ENCODE results near the gene DENND1C. TPM values are rescaled to one million over a fixed set of nuclear protein-coding genes. Genes with fewer than 3 reads are reported as not detected.

The DENND1C gene
- total RNA-seq, 2 experiments from 2014 or later: 111 to 118 TPM

DNA sequence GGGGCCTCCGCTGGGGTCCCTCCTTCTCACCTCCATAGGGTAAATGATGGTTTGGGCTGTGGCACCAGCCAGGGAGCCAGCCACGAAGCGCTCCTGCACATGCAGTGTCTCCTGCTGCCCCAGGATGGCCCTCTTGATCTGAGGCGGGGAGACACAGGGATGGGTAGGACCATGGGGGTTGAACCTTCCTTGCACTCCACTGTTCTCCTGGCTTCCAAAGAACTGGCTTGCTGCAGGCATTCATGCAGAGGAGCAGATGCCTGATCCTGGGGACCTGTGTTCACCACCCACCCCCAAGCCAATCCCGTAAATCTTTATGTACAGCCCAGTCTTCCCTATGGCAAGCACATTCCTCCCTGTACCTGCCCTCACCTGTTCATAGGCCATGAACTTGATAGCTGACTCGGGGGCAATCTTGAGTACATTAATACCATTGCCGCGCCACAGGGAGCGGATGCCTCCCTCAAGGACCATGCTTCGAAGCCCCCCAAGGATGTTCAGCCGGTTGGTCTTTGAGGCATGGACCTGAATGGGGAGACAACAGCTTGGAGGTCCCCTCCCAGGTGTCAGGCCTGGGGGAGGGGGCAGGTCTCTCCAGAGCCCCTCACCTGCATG lies 27.5 kb downstream of the DENND1C start:
- no peak overlapping the region for H3K4me3 ChIP-seq (ENCODE audit: low read length)
- Mint-ChIP-seq H3K27ac (no peak overlapping the region), H3K9me3 (peaks cover 12% of the 10 kb centered on the region), H3K4me3 (no peak overlapping the region), H3K36me3 (ENCODE audit: low read depth) (peaks cover 69% of the 10 kb centered on the region), H3K4me1 (ENCODE audit: low read depth) (peaks cover 6% of the 10 kb centered on the region), H3K27me3 (no peaks in the 10 kb centered on the region)
- peaks cover 13% of the 10 kb centered on the region for H3K36me3 ChIP-seq (ENCODE audit: insufficient read depth, low read length)
- ChIA-PET CTCF (no interaction called here), POLR2A (interaction anchor here (1.1 kb wide), 1 partner anchor 29 kb away, joined by 3 read pairs; the partner anchor contains the start of gene KHSRP)
- H3K9me3 ChIP-seq (ENCODE audit: control insufficient read depth in 1 of 2, insufficient read depth in 1 of 2, low read length in 2 of 2): peaks cover 9 to 22% of the 10 kb centered on the region in 2 experiments
- H3K27ac ChIP-seq (ENCODE audit: low read depth in 1 of 2, low read length in 2 of 2): no peak overlapping the region
- intact Hi-C loops (cut with DNase I, micrococcal nuclease): no loop called here
- H3K27me3 ChIP-seq (ENCODE audit: control insufficient read depth in 1 of 2, insufficient read depth in 2 of 2, low read length in 2 of 2): no peaks in the 10 kb centered on the region
- ATAC-seq (ENCODE audit: poor library complexity) (no peak), DNase-seq (peak in 1 of 14 experiments; percentile 16)
- TF ChIP-seq, protein P1, sequence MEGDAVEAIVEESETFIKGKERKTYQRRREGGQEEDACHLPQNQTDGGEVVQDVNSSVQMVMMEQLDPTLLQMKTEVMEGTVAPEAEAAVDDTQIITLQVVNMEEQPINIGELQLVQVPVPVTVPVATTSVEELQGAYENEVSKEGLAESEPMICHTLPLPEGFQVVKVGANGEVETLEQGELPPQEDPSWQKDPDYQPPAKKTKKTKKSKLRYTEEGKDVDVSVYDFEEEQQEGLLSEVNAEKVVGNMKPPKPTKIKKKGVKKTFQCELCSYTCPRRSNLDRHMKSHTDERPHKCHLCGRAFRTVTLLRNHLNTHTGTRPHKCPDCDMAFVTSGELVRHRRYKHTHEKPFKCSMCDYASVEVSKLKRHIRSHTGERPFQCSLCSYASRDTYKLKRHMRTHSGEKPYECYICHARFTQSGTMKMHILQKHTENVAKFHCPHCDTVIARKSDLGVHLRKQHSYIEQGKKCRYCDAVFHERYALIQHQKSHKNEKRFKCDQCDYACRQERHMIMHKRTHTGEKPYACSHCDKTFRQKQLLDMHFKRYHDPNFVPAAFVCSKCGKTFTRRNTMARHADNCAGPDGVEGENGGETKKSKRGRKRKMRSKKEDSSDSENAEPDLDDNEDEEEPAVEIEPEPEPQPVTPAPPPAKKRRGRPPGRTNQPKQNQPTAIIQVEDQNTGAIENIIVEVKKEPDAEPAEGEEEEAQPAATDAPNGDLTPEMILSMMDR (IDR thresholded peaks at IDR 0.05): no peak
- H3K4me1 ChIP-seq (ENCODE audit: insufficient read depth, low read length): peaks cover 8% of the 10 kb centered on the region

DNA sequence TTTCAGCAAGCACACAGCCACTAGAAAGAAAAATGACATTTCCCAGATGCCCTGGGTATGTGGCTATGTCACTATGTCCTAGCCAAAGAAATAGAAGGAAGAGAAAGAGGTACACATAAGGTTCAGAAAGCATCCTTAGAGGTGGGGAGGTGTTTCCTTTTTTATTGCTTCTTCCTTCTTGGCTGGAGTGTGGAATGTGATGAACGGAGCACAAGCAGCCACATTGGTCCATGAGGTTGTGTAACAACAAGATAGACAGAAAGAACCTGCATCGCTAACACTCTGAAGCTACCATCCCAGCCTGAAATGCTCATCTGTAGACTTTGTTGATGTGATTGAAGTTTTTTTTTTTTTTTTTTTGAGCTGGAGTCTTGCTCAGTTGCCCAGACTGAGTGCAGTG lies 28.7 kb downstream of the DENND1C start:
- Histone ChIP-seq H3K4me3 (ENCODE audit: low read length) (no peak overlapping the region), H3K27ac (ENCODE audit: low read depth in 1 of 2, low read length in 2 of 2) (no peak overlapping the region), H3K36me3 (ENCODE audit: insufficient read depth, low read length) (peaks cover 13% of the 10 kb centered on the region), H3K27me3 (ENCODE audit: control insufficient read depth in 1 of 2, insufficient read depth in 2 of 2, low read length in 2 of 2) (no peaks in the 10 kb centered on the region), H3K4me1 (ENCODE audit: insufficient read depth, low read length) (no peaks in the 10 kb centered on the region), H3K9me3 (ENCODE audit: control insufficient read depth in 1 of 2, insufficient read depth in 1 of 2, low read length in 2 of 2) (peaks cover 9 to 22% of the 10 kb centered on the region in 2 experiments)
- Mint-ChIP-seq H3K27me3 (no peaks in the 10 kb centered on the region), H3K27ac (no peak overlapping the region), H3K4me3 (no peak overlapping the region), H3K36me3 (ENCODE audit: low read depth) (peaks cover 59% of the 10 kb centered on the region), H3K9me3 (peaks cover 12% of the 10 kb centered on the region), H3K4me1 (ENCODE audit: low read depth) (no peaks in the 10 kb centered on the region)
- ATAC-seq (ENCODE audit: poor library complexity) (no peak), DNase-seq (no peak)
- ChIA-PET CTCF (no interaction called here), POLR2A (no interaction called here)
- intact Hi-C loops (cut with DNase I, micrococcal nuclease): no loop called here
- TF ChIP-seq, protein P1 (IDR thresholded peaks at IDR 0.05): no peak

- H3K27ac Mint-ChIP-seq: no peak overlapping the region
- POLR2A ChIA-PET: no interaction called here
- no peaks in the 10 kb centered on the region for H3K27me3 Mint-ChIP-seq
- Histone ChIP-seq H3K9me3 (ENCODE audit: control insufficient read depth in 1 of 2, insufficient read depth in 1 of 2, low read length in 2 of 2) (peaks cover 9 to 22% of the 10 kb centered on the region in 2 experiments), H3K4me1 (ENCODE audit: insufficient read depth, low read length) (no peaks in the 10 kb centered on the region), H3K36me3 (ENCODE audit: insufficient read depth, low read length) (peaks cover 13% of the 10 kb centered on the region), H3K27ac (ENCODE audit: low read depth in 1 of 2, low read length in 2 of 2) (no peak overlapping the region), H3K4me3 (ENCODE audit: low read length) (no peak overlapping the region), H3K27me3 (ENCODE audit: control insufficient read depth in 1 of 2, insufficient read depth in 2 of 2, low read length in 2 of 2) (no peaks in the 10 kb centered on the region)
- no peak for DNase-seq
- H3K4me3 Mint-ChIP-seq: no peak overlapping the region
- TF ChIP-seq, protein P1 (IDR thresholded peaks at IDR 0.05): no peak
- peaks cover 12% of the 10 kb centered on the region for H3K9me3 Mint-ChIP-seq
- peaks cover 52% of the 10 kb centered on the region for H3K36me3 Mint-ChIP-seq (ENCODE audit: low read depth)
- intact Hi-C loops (cut with DNase I, micrococcal nuclease): no loop called here
- CTCF ChIA-PET: no interaction called here
- H3K4me1 Mint-ChIP-seq (ENCODE audit: low read depth): no peaks in the 10 kb centered on the region
- ATAC-seq (ENCODE audit: poor library complexity): no peak
Observed at GRCh38 chr19:6452223-6452614, 29.4 kb downstream of the DENND1C start.

Measured in CD4-positive, alpha-beta T cell (primary cell).